Neuronal stem cell (in vitro differentiated cells): ENCODE data around the gene RASSF7.

Experiments used
- DNase-seq: peaks from one replicate; pipeline ENCODE4 v3.0.0-alpha.2; 2013; ENCODE audit warnings: low spot score
- H2AFZ ChIP-seq: one replicate; pipeline ENCODE4 v1.6.1; 2013; ENCODE audit warnings: mild to moderate bottlenecking, low read length, inconsistent platforms
- H2AK5ac ChIP-seq: 2 replicates; pipeline ENCODE4 v1.6.1; 2013; ENCODE audit warnings: low read depth, mild to moderate bottlenecking, inconsistent platforms, low read length, moderate library complexity, mixed read lengths
- H2BK120ac ChIP-seq: 2 replicates; pipeline ENCODE4 v1.6.1; 2013; ENCODE audit warnings: low read depth, mild to moderate bottlenecking, inconsistent platforms, low read length, moderate library complexity, mixed read lengths
- H2BK12ac ChIP-seq: one replicate; pipeline ENCODE4 v1.6.1; 2013; ENCODE audit warnings: low read length, inconsistent platforms
- H2BK15ac ChIP-seq: 2 replicates; pipeline ENCODE4 v1.6.1; 2013; ENCODE audit warnings: mild to moderate bottlenecking, low read length, inconsistent platforms, mixed read lengths
- H2BK5ac ChIP-seq: one replicate; pipeline ENCODE4 v1.6.1; 2013; ENCODE audit warnings: inconsistent platforms, mild to moderate bottlenecking, low read length, moderate library complexity
- H3K14ac ChIP-seq: one replicate; pipeline ENCODE4 v1.6.1; 2013; ENCODE audit warnings: low read length, inconsistent platforms
- H3K18ac ChIP-seq: 2 replicates; pipeline ENCODE4 v1.6.1; 2013; ENCODE audit warnings: low read length, inconsistent platforms
- H3K23ac ChIP-seq: 2 replicates; pipeline ENCODE4 v1.6.1; 2013; ENCODE audit warnings: low read depth, mild to moderate bottlenecking, mixed read lengths, low read length, inconsistent platforms; ENCODE audit not compliant: poor library complexity
- H3K27ac ChIP-seq: replicated peaks from 3 replicates; pipeline ENCODE4 v1.5.1; 2013; ENCODE audit warnings: low read length, inconsistent platforms
- H3K27me3 ChIP-seq, 3 experiments: 2 replicates each; pipeline ENCODE4 v1.6.1; 2013; ENCODE audit warnings: low read length in 3 of 3, mild to moderate bottlenecking in 2 of 3, inconsistent platforms in 1 of 3, low read depth in 1 of 3, mixed read lengths in 1 of 3, moderate library complexity in 1 of 3; ENCODE audit not compliant: control insufficient read depth in 3 of 3, insufficient read depth in 3 of 3
- H3K36me3 ChIP-seq, 2 donors: replicated peaks in 1 of 2; 2 replicates each; pipeline ENCODE4 v1.6.1; 2013; ENCODE audit warnings: low read length in 2 of 2; ENCODE audit not compliant: control insufficient read depth in 2 of 2, insufficient read depth in 2 of 2
- H3K4ac ChIP-seq: 2 replicates; pipeline ENCODE4 v1.6.1; 2013; ENCODE audit warnings: inconsistent platforms, mild to moderate bottlenecking, low read length, moderate library complexity
- H3K4me1 ChIP-seq, 2 donors: 1 replicate in 1 of 2; 2 replicates in 1 of 2; pipeline ENCODE4 v1.6.1; 2013; ENCODE audit warnings: low read length in 2 of 2, low read depth in 1 of 2; ENCODE audit not compliant: control insufficient read depth in 2 of 2, insufficient read depth in 1 of 2
- H3K4me2 ChIP-seq: one replicate; pipeline ENCODE4 v1.6.1; 2013; ENCODE audit warnings: mild to moderate bottlenecking, low read length, inconsistent platforms; ENCODE audit not compliant: insufficient read depth, poor library complexity, severe bottlenecking
- H3K4me3 ChIP-seq, 2 donors: 2 replicates each; pipeline ENCODE4 v1.5.1; 2013; ENCODE audit warnings: low read length in 2 of 2, mild to moderate bottlenecking in 2 of 2, inconsistent platforms in 1 of 2, moderate library complexity in 1 of 2
- H3K79me1 ChIP-seq: one replicate; pipeline ENCODE4 v1.6.1; 2013; ENCODE audit warnings: low read depth, mild to moderate bottlenecking, inconsistent platforms, low read length, moderate library complexity
- H3K9ac ChIP-seq: one replicate; pipeline ENCODE4 v1.6.1; 2013; ENCODE audit warnings: mild to moderate bottlenecking, low read depth, low read length, inconsistent platforms; ENCODE audit not compliant: poor library complexity
- H3K9me3 ChIP-seq, 2 donors: replicated peaks in 1 of 2; 2 replicates each; pipeline versions ENCODE3 to v1.6.1; 2013; ENCODE audit warnings: low read length in 2 of 2, mild to moderate bottlenecking in 2 of 2, inconsistent platforms in 1 of 2, low read depth in 1 of 2, mixed read lengths in 1 of 2, moderate library complexity in 1 of 2; ENCODE audit not compliant: control insufficient read depth in 2 of 2, insufficient read depth in 1 of 2
- H4K8ac ChIP-seq: one replicate; pipeline ENCODE4 v1.6.1; 2013; ENCODE audit warnings: low read depth, mild to moderate bottlenecking, inconsistent platforms, low read length, moderate library complexity
- H4K91ac ChIP-seq: one replicate; pipeline ENCODE4 v1.6.1; 2013; ENCODE audit warnings: low read length, low read depth, mild to moderate bottlenecking, inconsistent platforms; ENCODE audit not compliant: poor library complexity
- WGBS, 2 donors: extraction: QIAGEN DNeasy Blood & Tissue Kit; methylation state at CpG; one replicate each; pipeline ENCODE4 v1.1.7; 2013; ENCODE audit warnings: missing lambda C conversion rate in 2 of 2, mixed read lengths in 1 of 2; ENCODE audit not compliant: insufficient read length in 2 of 2, insufficient replicate concordance in 1 of 2; ENCODE audit errors: extremely low coverage in 2 of 2; 5-methylcytosine and 5-hydroxymethylcytosine counted together

RASSF7 gene

DNA sequence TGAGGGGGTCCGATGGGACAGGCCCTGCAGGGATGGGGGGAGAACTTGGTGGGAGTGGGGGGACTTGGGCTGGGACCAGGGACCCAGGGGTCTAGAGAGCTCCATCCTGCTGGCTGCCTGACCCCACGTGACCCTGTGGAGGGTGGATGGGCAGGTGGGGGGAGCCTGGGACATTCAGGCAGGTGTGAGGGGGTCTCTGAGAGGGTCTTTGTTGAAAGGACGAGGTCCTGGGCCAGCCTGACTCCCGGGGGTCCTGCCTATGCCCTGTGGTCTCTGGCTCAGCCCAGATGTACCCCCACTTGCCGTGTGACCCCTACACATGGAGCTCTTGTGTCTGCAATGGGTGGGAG lies 16.0 kb upstream of the RASSF7 start:
- Histone ChIP-seq H4K8ac (no peak overlapping the region), H3K4me3 (no peak overlapping the region), H2BK12ac (no peak overlapping the region), H3K18ac (no peak overlapping the region), H2AFZ (no peak overlapping the region), H3K27me3 (no peaks in the 10 kb centered on the region), H3K27ac (no peak overlapping the region), H2BK15ac (no peak overlapping the region), H2AK5ac (peak overlapping the region; percentile 63), H3K9ac (no peak overlapping the region), H3K4ac (no peak overlapping the region), H3K4me1 (peaks cover 3 to 5% of the 10 kb centered on the region in 2 donors), H3K23ac (peak overlapping the region; percentile 65), H3K36me3 (no peaks in the 10 kb centered on the region), H3K4me2 (no peak overlapping the region), H3K14ac (no peak overlapping the region), H3K9me3 (no peaks in the 10 kb centered on the region), H3K79me1 (no peaks in the 10 kb centered on the region), H2BK5ac (no peak overlapping the region), H4K91ac (no peak overlapping the region), H2BK120ac (no peak overlapping the region)
- no CpG with 5 or more reads among the region's 5 CpGs for WGBS, 2 donors
- no peak for DNase-seq

DNA sequence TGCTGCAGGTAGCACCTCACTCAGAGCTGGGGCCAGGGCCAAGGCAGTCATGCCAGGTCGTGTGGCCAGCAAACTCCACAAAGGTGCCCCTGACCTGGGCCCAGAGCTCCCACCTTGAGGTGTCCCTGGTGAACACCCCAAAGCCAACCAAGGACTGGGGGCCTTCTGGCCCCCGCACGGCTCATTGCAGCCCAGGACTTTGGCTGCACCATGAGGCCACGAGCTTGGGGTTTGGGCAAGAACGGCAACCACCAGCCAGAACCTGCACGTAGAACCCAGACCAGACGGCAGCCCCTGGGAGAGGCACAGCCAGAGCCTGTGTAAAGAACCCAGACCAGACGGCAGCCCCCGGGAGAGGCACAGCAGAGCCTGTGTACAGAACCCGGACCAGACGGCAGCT lies 15.6 kb upstream of the RASSF7 start:
- H2BK120ac ChIP-seq: no peak overlapping the region
- no peak overlapping the region for H4K91ac ChIP-seq
- peak overlapping the region; percentile 38 for H3K18ac ChIP-seq
- H3K4ac ChIP-seq: no peak overlapping the region
- H3K4me2 ChIP-seq: no peak overlapping the region
- H3K14ac ChIP-seq: no peak overlapping the region
- H2BK15ac ChIP-seq: no peak overlapping the region
- peak overlapping the region; percentile 63 for H2AK5ac ChIP-seq
- WGBS, 2 donors: no CpG with 5 or more reads among the region's 11 CpGs
- no peaks in the 10 kb centered on the region for H3K36me3 ChIP-seq
- no peaks in the 10 kb centered on the region for H3K27me3 ChIP-seq
- H2BK12ac ChIP-seq: no peak overlapping the region
- peak overlapping the region; percentile 65 for H3K23ac ChIP-seq
- H3K4me1 ChIP-seq: peaks cover 3 to 5% of the 10 kb centered on the region in 2 donors
- H3K9ac ChIP-seq: no peak overlapping the region
- no peak overlapping the region for H3K4me3 ChIP-seq
- no peak overlapping the region for H2AFZ ChIP-seq
- no peaks in the 10 kb centered on the region for H3K9me3 ChIP-seq
- no peak overlapping the region for H3K27ac ChIP-seq
- peak overlapping the region; percentile 23 for H4K8ac ChIP-seq
- no peak for DNase-seq
- no peak overlapping the region for H2BK5ac ChIP-seq
- no peaks in the 10 kb centered on the region for H3K79me1 ChIP-seq

DNA sequence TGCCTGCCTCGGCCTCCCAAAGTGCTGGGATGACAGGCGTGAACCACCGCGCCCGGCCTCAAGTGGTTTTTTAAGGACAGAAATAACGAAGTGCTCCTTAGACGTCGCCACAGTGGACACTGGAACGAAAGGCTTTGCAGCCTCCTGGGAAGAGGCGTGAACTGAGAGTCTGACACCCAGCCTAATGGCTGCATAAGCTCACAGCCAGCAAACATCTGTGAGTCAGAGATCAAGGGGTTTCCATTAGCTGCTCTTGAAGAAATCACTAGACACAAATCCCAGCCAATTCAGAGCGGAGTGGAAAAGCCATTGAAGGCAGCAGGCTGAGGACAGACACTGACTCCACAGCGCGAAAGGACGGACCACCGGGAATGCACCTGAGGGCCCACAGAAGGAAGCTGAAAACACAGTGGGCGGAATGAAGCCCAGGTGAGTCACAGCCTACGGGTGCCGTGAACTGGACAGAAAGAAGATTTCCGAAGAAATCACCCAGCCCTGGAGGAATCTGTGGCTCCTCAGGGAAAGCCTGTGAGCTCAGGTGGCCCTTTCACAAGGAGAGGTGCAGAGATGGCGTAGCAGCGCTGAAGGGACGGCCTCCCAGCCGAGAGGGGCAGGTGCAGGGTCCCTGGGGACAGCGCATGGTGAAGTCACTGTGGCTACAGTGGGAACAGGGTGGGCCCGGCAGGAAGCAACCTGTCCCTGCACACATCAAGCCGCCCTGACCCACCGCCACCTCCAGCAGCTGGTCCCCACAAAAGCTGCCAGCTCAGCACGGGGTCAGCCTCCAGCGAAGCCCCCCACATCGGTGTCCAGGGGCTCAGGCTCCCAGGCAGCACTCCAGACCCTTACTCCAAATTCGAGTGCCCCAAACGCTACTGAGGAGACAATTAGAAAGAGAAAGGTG lies 11.8 kb upstream of the RASSF7 start:
- no CpG with 5 or more reads among the region's 32 CpGs for WGBS, 2 donors

DNA sequence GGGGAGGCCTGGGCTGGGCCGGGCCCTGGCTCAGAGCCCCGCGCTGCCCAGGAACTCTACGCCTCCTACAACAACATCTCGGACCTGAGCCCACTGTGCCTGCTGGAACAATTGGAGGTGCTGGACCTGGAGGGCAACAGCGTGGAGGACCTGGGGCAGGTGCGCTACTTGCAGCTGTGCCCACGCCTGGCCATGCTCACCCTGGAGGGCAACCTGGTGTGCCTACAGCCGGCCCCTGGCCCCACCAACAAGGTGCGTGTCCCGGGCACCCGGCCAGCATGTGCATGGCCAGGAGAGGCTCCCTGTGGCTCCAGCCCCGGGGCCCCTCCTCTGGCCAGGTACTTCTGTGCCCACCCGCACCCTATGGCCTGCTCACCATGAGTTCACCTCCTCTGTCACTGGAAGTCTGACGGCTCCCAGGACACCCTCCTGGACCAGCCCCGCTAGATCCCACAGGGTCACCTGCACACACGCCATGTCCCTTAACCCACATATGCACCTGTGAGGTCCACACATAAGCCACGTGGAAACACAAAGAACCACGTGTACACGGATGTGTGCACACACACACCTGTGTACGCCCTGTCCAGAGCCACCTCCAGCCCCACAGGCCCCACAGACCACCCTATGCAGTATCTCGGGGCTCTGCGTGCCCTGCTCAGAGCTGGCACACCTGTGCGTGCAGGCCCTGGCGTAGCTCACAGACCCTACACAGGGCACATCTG lies 10.6 kb upstream of the RASSF7 start:
- Histone ChIP-seq H4K8ac (no peak overlapping the region), H2BK120ac (no peak overlapping the region), H3K4me2 (no peak overlapping the region), H2AK5ac (peak overlapping the region; percentile 89), H3K27ac (no peak overlapping the region), H3K79me1 (no peaks in the 10 kb centered on the region), H3K36me3 (no peaks in the 10 kb centered on the region), H2AFZ (no peak overlapping the region), H3K4me1 (peaks cover 0 to 6% of the 10 kb centered on the region in 2 donors), H3K9me3 (no peaks in the 10 kb centered on the region), H4K91ac (no peak overlapping the region), H3K14ac (no peak overlapping the region), H3K4me3 (peak overlapping the region in 1 of 2 donors; percentile 10), H2BK15ac (peak overlapping the region; percentile 58), H3K18ac (peak overlapping the region; percentile 52), H2BK12ac (no peak overlapping the region), H3K9ac (peak overlapping the region; percentile 9), H3K27me3 (peaks cover 0 to 6% (median 4%) of the 10 kb centered on the region in 3 experiments), H3K23ac (peak overlapping the region; percentile 43), H3K4ac (no peak overlapping the region), H2BK5ac (peak overlapping the region; percentile 66)
- DNase-seq: no peak
- WGBS, 2 donors: no CpG with 5 or more reads among the region's 25 CpGs

More for the DNA sequence above, 11.8 kb upstream of the RASSF7 start:
- Histone ChIP-seq H3K79me1 (no peaks in the 10 kb centered on the region), H4K8ac (no peak overlapping the region), H3K27ac (no peak overlapping the region), H3K4me2 (no peak overlapping the region), H3K18ac (peak overlapping the region; percentile 17), H3K4ac (no peak overlapping the region), H3K36me3 (no peaks in the 10 kb centered on the region), H3K14ac (no peak overlapping the region), H3K23ac (peak overlapping the region; percentile 52), H4K91ac (no peak overlapping the region), H2BK5ac (peak overlapping the region; percentile 66), H3K27me3 (peaks cover 0 to 3% (median 2%) of the 10 kb centered on the region in 3 experiments), H2BK120ac (no peak overlapping the region), H2BK15ac (peak overlapping the region; percentile 64), H2BK12ac (no peak overlapping the region), H2AFZ (no peak overlapping the region), H3K4me1 (peaks cover 0 to 5% of the 10 kb centered on the region in 2 donors), H3K9ac (no peak overlapping the region), H2AK5ac (peak overlapping the region; percentile 61), H3K4me3 (no peak overlapping the region), H3K9me3 (no peaks in the 10 kb centered on the region)
- DNase-seq: no peak
